B cell (primary cell): ENCODE measurements around the gene PPP2R5C. TPM values are rescaled to one million over a fixed set of nuclear protein-coding genes. Genes with fewer than 3 reads are reported as not detected.

Experiments
- ATAC-seq: fragments of 200-7000 bp; cut with Tn5 transposase; one replicate; pipeline ENCODE4 v1.10.0; 2021; ENCODE audit warnings: low read depth, mild to moderate bottlenecking, moderate number of reproducible peaks, moderate library complexity
- CTCF ChIA-PET: fragments of 350-600 bp; sonication (Branson Sonifier 250); formaldehyde crosslinking; loops from one replicate; lab custom pipeline; 2021; ENCODE audit warnings: antibody characterized with exemption, inconsistent platforms; lab: Charles Lee
- POLR2A ChIA-PET: fragments of 350-600 bp; sonication (Branson Sonifier 250); formaldehyde crosslinking; loops from one replicate; lab custom pipeline; 2021; ENCODE audit warnings: antibody characterized with exemption; lab: Charles Lee
- DNase-seq: peaks from one replicate; pipeline ENCODE4 v3.0.0; 2013
- H2AFZ ChIP-seq: 2 replicates; pipeline ENCODE4 v1.6.1; 2012; ENCODE audit warnings: mild to moderate bottlenecking, low read depth, low read length; ENCODE audit not compliant: insufficient read depth, poor library complexity, severe bottlenecking
- H3K27ac ChIP-seq, 2 donors: 1 replicate in 1 of 2; 2 replicates in 1 of 2; pipeline ENCODE4 v1.5.1; 2012 to 2013; ENCODE audit warnings: low read length in 2 of 2, mild to moderate bottlenecking in 2 of 2, moderate library complexity in 1 of 2
- H3K27me3 ChIP-seq, 4 experiments: fragments of 200-600 bp in 1 of 4; sonication (generic) in 1 of 4; replicated peaks in 1 of 4; 1 replicate in 2 of 4; 2 replicates in 2 of 4; pipeline versions ENCODE4 v1.6.1 to v1.7.0; 2013 to 2016; ENCODE audit warnings: low read length in 3 of 4, mild to moderate bottlenecking in 2 of 4, mixed read lengths in 1 of 4, moderate library complexity in 1 of 4; ENCODE audit not compliant: insufficient read depth in 4 of 4, control insufficient read depth in 3 of 4; ENCODE audit errors: control extremely low read depth in 1 of 4
- H3K36me3 ChIP-seq, 2 experiments: replicated peaks in 1 of 2; 1 replicate in 1 of 2; 2 replicates in 1 of 2; pipeline versions ENCODE4 v1.6.1 to v1.7.1; 2013; ENCODE audit warnings: low read length in 1 of 2; ENCODE audit not compliant: insufficient read depth in 2 of 2, control insufficient read depth in 1 of 2; ENCODE audit errors: control extremely low read depth in 1 of 2, extremely low read depth in 1 of 2
- H3K4me1 ChIP-seq, 2 donors: fragments of 200-600 bp in 1 of 2; sonication (generic) in 1 of 2; 1 replicate in 1 of 2; 2 replicates in 1 of 2; pipeline versions ENCODE4 v1.5.1 to v1.6.1; 2013 to 2017; ENCODE audit warnings: low read length in 2 of 2; ENCODE audit not compliant: control insufficient read depth in 2 of 2, insufficient read depth in 2 of 2
- H3K4me2 ChIP-seq: replicated peaks from 2 replicates; pipeline ENCODE3; 2012; ENCODE audit warnings: mild to moderate bottlenecking, low read depth, low read length; ENCODE audit not compliant: poor library complexity, severe bottlenecking
- H3K4me3 ChIP-seq, 5 experiments: fragments of 200-600 bp in 1 of 5; sonication (generic) in 1 of 5; 1 replicate in 3 of 5; 2 replicates in 2 of 5; pipeline versions ENCODE4 v1.5.1 to v1.7.0; 2011 to 2016; ENCODE audit warnings: low read length in 4 of 5, mild to moderate bottlenecking in 4 of 5, low read depth in 2 of 5, control low read depth in 1 of 5, moderate library complexity in 1 of 5; ENCODE audit not compliant: insufficient read depth in 1 of 5; ENCODE audit errors: control extremely low read depth in 1 of 5, extremely low read depth in 1 of 5
- H3K79me2 ChIP-seq: fragments of 200-600 bp; sonication (generic); one replicate; pipeline ENCODE4 v1.6.0; 2016; ENCODE audit warnings: low read length; ENCODE audit not compliant: control insufficient read depth, insufficient read depth
- H3K9ac ChIP-seq: fragments of 200-600 bp; sonication (generic); 2 replicates; pipeline ENCODE4 v1.6.1; 2017; ENCODE audit warnings: mild to moderate bottlenecking, low read length, moderate library complexity
- H3K9me3 ChIP-seq, 3 donors: one replicate each; pipeline versions ENCODE4 v1.6.1 to v1.7.1; 2013; ENCODE audit warnings: low read length in 2 of 3; ENCODE audit not compliant: control insufficient read depth in 2 of 3, insufficient read depth in 1 of 3; ENCODE audit errors: control extremely low read depth in 1 of 3
- H4K20me1 ChIP-seq: 2 replicates; pipeline ENCODE4 v1.6.0; 2012; ENCODE audit warnings: mild to moderate bottlenecking, low read length; ENCODE audit not compliant: insufficient read depth, control insufficient read depth, poor library complexity, severe bottlenecking
- H3K27ac Mint-ChIP-seq: one replicate; pipeline ENCODE4 v1.8.0; 2021; ENCODE audit warnings: mixed read lengths
- H3K27me3 Mint-ChIP-seq: one replicate; pipeline ENCODE4 v1.8.0; 2021; ENCODE audit warnings: mixed read lengths
- H3K4me1 Mint-ChIP-seq: one replicate; pipeline ENCODE4 v1.8.0; 2021; ENCODE audit warnings: mixed read lengths
- H3K4me3 Mint-ChIP-seq: one replicate; pipeline ENCODE4 v1.8.0; 2021; ENCODE audit warnings: mixed read lengths
- H3K9me3 Mint-ChIP-seq: one replicate; pipeline ENCODE4 v1.8.0; 2022; ENCODE audit warnings: mixed read lengths; ENCODE audit not compliant: insufficient read depth
- EZH2 ChIP-seq: IDR thresholded peaks from 2 replicates; pipeline ENCODE4 v1.6.1; 2012; ENCODE audit warnings: borderline replicate concordance, low read depth, mild to moderate bottlenecking, moderate library complexity, low read length; ENCODE audit not compliant: insufficient read depth, poor library complexity, severe bottlenecking
- WGBS: methylation state at CpG from one replicate; pipeline ENCODE4 v1.1.5; 2013; ENCODE audit warnings: missing lambda C conversion rate; ENCODE audit not compliant: insufficient coverage; 5-methylcytosine and 5-hydroxymethylcytosine counted together
- intact Hi-C: fragments of 100-400 bp; cut with micrococcal nuclease; formaldehyde crosslinking; loops from one replicate; pipeline ENCODE4 v1.10.0; 2022
- polyA plus RNA-seq: library from polyadenylated mRNA; depleted of rRNA; stranded (reverse); fragments of >200 nt; gene quantifications from 2 replicates; pipeline ENCODE4 v1.2.3, GENCODE V29; 2012
- total RNA-seq, 2 donors: library from RNA; stranded (reverse); fragments of 120-200 nt in 1 of 2; gene quantifications; 1 replicate in 1 of 2; 2 replicates in 1 of 2; pipeline versions ENCODE4 v1.2.3 to v1.2.4, GENCODE V29; 2013 to 2022
- TF ChIP-seq, protein P1 (sequence below): fragments of 200-600 bp; IDR thresholded peaks from one replicate; pipeline ENCODE4 v1.8.0; 2022; ENCODE audit warnings: antibody characterized with exemption, mild to moderate bottlenecking

PPP2R5C gene
- total and polyA plus RNA-seq, 2 donors (not counting 1 experiment from before 2014, with no cell fraction given): 91.7 to 330 TPM

DNA sequence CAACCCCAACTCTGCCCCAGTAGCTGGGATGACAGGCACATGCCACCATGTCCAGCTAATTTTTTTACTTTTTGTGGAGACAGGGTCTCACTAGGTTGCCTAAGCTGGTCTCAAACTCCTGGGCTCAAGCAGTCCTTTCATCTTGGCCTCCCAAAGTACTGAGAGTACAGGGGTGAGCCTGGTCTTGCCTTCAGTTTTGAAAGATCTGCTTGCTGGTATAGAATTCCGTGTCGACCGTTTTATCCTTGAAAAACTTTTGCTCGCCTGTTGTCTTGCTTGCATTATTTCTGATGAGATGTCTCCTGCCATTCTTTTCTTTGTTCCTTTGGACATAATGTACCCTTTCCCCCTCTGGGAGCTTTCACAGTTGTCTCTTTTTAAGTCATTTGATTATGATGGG, 110.8 kb downstream of the PPP2R5C start:
- peak overlapping the region in 1 of 2 donors; percentile 40 for H3K27ac ChIP-seq
- peaks cover 0 to 8% of the 10 kb centered on the region in 2 experiments for H3K36me3 ChIP-seq
- peaks cover 32 to 34% of the 10 kb centered on the region in 2 donors for H3K4me1 ChIP-seq
- no peak overlapping the region for H3K4me3 ChIP-seq
- H4K20me1 ChIP-seq: peaks cover 21% of the 10 kb centered on the region
- H3K27ac Mint-ChIP-seq: no peak overlapping the region
- CTCF ChIA-PET: interaction anchor here (0.7 to 0.9 kb wide), 2 partner anchors 10 to 101 kb away, joined by 3 read pairs; no protein-coding TSS in a partner anchor
- no peaks in the 10 kb centered on the region for H3K27me3 ChIP-seq
- H3K4me3 Mint-ChIP-seq: no peak overlapping the region
- H3K9ac ChIP-seq: no peak overlapping the region
- H3K9me3 ChIP-seq: peaks cover 0 to 4% (median 0%) of the 10 kb centered on the region in 3 donors
- no CpG with 5 or more reads among the region's 4 CpGs for WGBS
- TF ChIP-seq EZH2: no peak
- TF ChIP-seq, protein P1, sequence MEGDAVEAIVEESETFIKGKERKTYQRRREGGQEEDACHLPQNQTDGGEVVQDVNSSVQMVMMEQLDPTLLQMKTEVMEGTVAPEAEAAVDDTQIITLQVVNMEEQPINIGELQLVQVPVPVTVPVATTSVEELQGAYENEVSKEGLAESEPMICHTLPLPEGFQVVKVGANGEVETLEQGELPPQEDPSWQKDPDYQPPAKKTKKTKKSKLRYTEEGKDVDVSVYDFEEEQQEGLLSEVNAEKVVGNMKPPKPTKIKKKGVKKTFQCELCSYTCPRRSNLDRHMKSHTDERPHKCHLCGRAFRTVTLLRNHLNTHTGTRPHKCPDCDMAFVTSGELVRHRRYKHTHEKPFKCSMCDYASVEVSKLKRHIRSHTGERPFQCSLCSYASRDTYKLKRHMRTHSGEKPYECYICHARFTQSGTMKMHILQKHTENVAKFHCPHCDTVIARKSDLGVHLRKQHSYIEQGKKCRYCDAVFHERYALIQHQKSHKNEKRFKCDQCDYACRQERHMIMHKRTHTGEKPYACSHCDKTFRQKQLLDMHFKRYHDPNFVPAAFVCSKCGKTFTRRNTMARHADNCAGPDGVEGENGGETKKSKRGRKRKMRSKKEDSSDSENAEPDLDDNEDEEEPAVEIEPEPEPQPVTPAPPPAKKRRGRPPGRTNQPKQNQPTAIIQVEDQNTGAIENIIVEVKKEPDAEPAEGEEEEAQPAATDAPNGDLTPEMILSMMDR: no peak
- intact Hi-C loops: no loop called here
- H3K4me1 Mint-ChIP-seq: peaks cover 63% of the 10 kb centered on the region
- ATAC-seq: no peak
- no peaks in the 10 kb centered on the region for H3K9me3 Mint-ChIP-seq
- H2AFZ ChIP-seq: no peak overlapping the region
- DNase-seq: no peak
- H3K4me2 ChIP-seq: no peak overlapping the region
- H3K27me3 Mint-ChIP-seq: no peaks in the 10 kb centered on the region
- H3K79me2 ChIP-seq: peaks cover 87% of the 10 kb centered on the region
- POLR2A ChIA-PET: interaction anchor here (0.7 kb wide), 1 partner anchor 234 kb away, joined by 4 read pairs; no protein-coding TSS in a partner anchor

- CTCF ChIA-PET: interaction anchor here (1.1 to 1.2 kb wide), 2 partner anchors 27 to 29 kb away, joined by 3 to 6 read pairs; no protein-coding TSS in a partner anchor
- Histone ChIP-seq H3K9ac (no peak overlapping the region), H3K9me3 (peaks cover 0 to 4% (median 0%) of the 10 kb centered on the region in 3 donors), H3K27ac (peak overlapping the region in 1 of 2 donors; percentile 96), H3K4me2 (no peak overlapping the region), H3K4me3 (no peak overlapping the region), H4K20me1 (peaks cover 29% of the 10 kb centered on the region), H3K27me3 (no peaks in the 10 kb centered on the region), H2AFZ (no peak overlapping the region), H3K36me3 (peaks cover 0 to 13% of the 10 kb centered on the region in 2 experiments), H3K4me1 (peaks cover 41 to 43% of the 10 kb centered on the region in 2 donors), H3K79me2 (peaks cover 88% of the 10 kb centered on the region)
- Mint-ChIP-seq H3K27me3 (no peaks in the 10 kb centered on the region), H3K9me3 (no peaks in the 10 kb centered on the region), H3K27ac (peak overlapping the region; percentile 10), H3K4me1 (peaks cover 68% of the 10 kb centered on the region), H3K4me3 (no peak overlapping the region)
- intact Hi-C loops: no loop called here
- no peak for TF ChIP-seq EZH2
- TF ChIP-seq, protein P1: no peak
- no CpG with 5 or more reads among the region's 3 CpGs for WGBS
- ATAC-seq (no peak), DNase-seq (no peak)
- POLR2A ChIA-PET: no interaction called here
Measured at GRCh38 chr14:101873076-101873825, 111.7 kb downstream of the PPP2R5C start.
